ENCODE data around the gene RFPL4A. TPM values are rescaled to one million over a fixed set of nuclear protein-coding genes. Genes with fewer than 3 reads are reported as not detected.

The RFPL4A gene
- total and polyA plus RNA-seq, 2 of the 8 experiments (the other 6 are each of a cell fraction or from before 2014, with no cell fraction given), result not detected

GRCh38 chr19:55809381-55810058 lies 50.6 kb downstream of the RFPL4A start (continued):
- peak; percentile 65 for TF ChIP-seq E2F6 (IDR thresholded peaks at IDR 0.05)
- no peak for TF ChIP-seq BRCA1 (IDR thresholded peaks at IDR 0.05; ENCODE audit: low read depth, low read length)
- no peak for TF ChIP-seq SIN3A (conservative IDR thresholded peaks at IDR 0.05 in 1 of 2, IDR thresholded peaks at IDR 0.05 in 1 of 2; ENCODE audit: low read depth in 1 of 2, low read length in 2 of 2)
- TF ChIP-seq CTCF (IDR thresholded peaks at IDR 0.05; ENCODE audit: control extremely low read depth in 1 of 3, insufficient read depth in 1 of 3, low read depth in 1 of 3, low read length in 3 of 3), result peak; percentile 51 to 60 (median 57)
- TF ChIP-seq JUN (IDR thresholded peaks at IDR 0.05; ENCODE audit: low read depth, low read length), result no peak

All from H1 (cell line).